ENCODE results near the gene B3GNT5.
A peak's percentile ranks its signal among the peaks of the same experiment; 100 is the strongest.

Gene B3GNT5

GRCh38 chr3:183212565-183212964 lies 40.5 kb upstream of the B3GNT5 start:
- no peak overlapping the region for H3K4me3 ChIP-seq

DNA sequence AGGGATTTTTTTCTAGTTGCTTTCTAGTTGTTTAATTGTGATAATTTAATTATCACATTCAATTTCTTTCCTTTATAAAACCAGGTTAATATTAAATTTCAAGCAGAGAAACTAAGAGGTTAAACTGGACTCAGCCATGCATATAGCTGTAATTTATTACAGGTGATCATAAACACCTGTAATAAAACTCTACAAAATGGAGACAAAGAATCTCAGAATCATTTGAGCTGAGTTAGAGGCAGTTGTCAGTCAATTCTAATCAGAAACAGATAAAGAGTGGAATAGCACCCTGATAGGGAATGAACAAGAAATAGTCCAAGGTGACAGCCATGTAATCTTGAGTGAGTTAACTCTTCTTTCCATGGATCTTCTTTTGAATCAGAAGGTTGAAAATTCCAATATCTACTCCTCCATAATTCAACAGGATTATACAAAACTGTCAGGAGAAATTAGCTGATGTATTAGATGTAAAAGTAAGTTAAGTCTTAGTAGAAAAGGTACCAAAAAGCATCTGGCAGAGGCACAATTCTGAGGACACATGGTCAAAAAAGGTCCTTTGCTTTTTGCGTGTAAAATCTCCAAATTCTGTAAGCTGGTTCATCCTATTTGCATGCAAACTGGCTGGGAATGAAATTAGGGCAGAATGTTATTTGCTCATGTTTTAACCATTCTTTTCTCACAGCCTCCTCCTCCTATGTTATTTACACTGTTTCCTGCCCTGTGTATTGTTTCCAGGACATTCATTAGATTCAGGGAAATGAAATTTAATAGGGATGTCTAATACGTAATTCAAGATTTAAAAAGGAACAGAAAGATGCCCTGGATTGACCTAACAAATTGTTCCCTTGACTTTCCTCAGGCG lies 39.4 kb upstream of the B3GNT5 start:
- peak overlapping the region; percentile 24 to 82 (median 64); a peak in 21 of 22 replicates for H3K4me2 ChIP-seq
- no peak overlapping the region; a peak in 1 of 20 replicates for H3K4me3 ChIP-seq
- peak overlapping the region in 7 of 11 experiments; percentile 43 to 94 (median 80); a peak in 11 of 22 replicates for H3K27ac ChIP-seq
- peak overlapping the region in 1 of 11 experiments; percentile 49; a peak in 3 of 22 replicates for H3K9ac ChIP-seq
- H4K20me1 ChIP-seq: no peaks in the 10 kb centered on the region
- H3K4me1 ChIP-seq: peaks cover 38 to 71% (median 57%) of the 10 kb centered on the region in 10 experiments
- H3K9me3 ChIP-seq (replicated peaks in 1 of 11): no peaks in the 10 kb centered on the region
- H3K27me3 ChIP-seq: no peaks in the 10 kb centered on the region
- H3K36me3 ChIP-seq: no peaks in the 10 kb centered on the region
- no peak for TF ChIP-seq Cebpa-rat (IDR thresholded peaks at IDR 0.05)

More at GRCh38 chr3:183212565-183212964, 40.5 kb upstream of the B3GNT5 start:
- Histone ChIP-seq H3K9me3 (replicated peaks in 1 of 11) (no peaks in the 10 kb centered on the region), H3K9ac (peak overlapping the region in 8 of 11 experiments; percentile 49 to 81 (median 62); a peak in 14 of 22 replicates), H3K27ac (peak overlapping the region; percentile 5 to 94 (median 80); a peak in 19 of 22 replicates), H3K36me3 (no peaks in the 10 kb centered on the region), H4K20me1 (no peaks in the 10 kb centered on the region), H3K4me2 (peak overlapping the region; percentile 41 to 91 (median 68); a peak in 21 of 22 replicates), H3K27me3 (no peaks in the 10 kb centered on the region), H3K4me1 (peaks cover 34 to 62% (median 54%) of the 10 kb centered on the region in 10 experiments)
- TF ChIP-seq Cebpa-rat (IDR thresholded peaks at IDR 0.05): no peak

DNA sequence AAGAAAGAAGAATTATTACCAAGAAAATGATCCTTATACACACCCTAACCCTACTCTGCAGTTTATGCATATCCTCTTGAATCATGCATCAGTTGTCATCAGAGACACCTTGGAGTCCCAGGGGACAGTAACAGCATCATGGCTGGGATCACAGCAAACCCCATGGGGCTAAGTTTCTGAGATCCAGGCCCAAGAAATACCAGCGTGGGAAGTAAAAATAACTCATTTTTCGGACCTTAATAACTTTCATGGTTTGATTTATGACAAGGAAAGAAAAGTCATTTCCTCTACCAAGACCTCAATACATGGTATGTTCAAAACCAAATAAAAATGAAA lies 38.8 kb upstream of the B3GNT5 start:
- Histone ChIP-seq H3K4me2 (peak overlapping the region; percentile 24 to 82 (median 64); a peak in 20 of 22 replicates), H3K9ac (no peak overlapping the region), H3K27ac (peak overlapping the region in 4 of 11 experiments; percentile 37 to 93 (median 68); a peak in 7 of 22 replicates), H3K9me3 (replicated peaks in 1 of 11) (no peaks in the 10 kb centered on the region), H3K27me3 (no peaks in the 10 kb centered on the region), H4K20me1 (no peaks in the 10 kb centered on the region), H3K36me3 (no peaks in the 10 kb centered on the region), H3K4me1 (peaks cover 42 to 73% (median 62%) of the 10 kb centered on the region in 10 experiments), H3K4me3 (no peak overlapping the region)
- no peak for TF ChIP-seq Cebpa-rat (IDR thresholded peaks at IDR 0.05)

DNA sequence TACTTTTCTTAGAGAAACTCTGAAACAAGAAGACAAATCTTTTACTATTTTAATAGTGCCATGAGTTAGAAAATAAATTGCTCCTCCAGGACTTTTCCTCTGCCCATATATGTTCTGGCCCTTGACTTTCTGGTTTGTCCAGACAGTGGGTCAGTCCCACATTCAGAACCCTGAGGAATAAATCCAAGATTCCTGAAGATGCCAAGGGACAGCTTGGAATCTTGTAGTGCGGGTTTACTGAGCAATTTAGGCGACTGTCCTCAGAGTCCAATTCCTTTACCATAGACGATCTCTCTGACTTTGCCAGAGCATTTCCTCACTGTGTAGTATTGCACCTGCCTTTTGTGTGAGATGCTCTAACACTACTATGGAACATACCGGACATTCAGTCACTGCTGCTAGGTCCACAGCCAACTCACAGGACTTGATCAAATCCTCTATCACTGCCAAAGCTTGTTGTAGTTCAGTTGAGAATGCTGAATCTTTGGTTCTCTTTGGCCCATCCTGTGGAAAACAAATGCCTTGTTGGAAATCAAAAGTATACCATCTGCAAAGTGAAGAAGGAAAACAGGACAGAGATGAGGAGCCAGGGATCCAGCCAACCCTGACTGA lies 37.4 kb upstream of the B3GNT5 start:
- no peak overlapping the region; a peak in 1 of 22 replicates for H3K4me2 ChIP-seq
- no peak overlapping the region for H3K9ac ChIP-seq
- H3K9me3 ChIP-seq (replicated peaks in 1 of 11): no peaks in the 10 kb centered on the region
- H3K4me1 ChIP-seq: peaks cover 39 to 61% (median 51%) of the 10 kb centered on the region in 10 experiments
- no peak overlapping the region for H3K4me3 ChIP-seq
- TF ChIP-seq Cebpa-rat (IDR thresholded peaks at IDR 0.05): no peak
- no peak overlapping the region for H3K27ac ChIP-seq
- H3K36me3 ChIP-seq: no peaks in the 10 kb centered on the region
- H3K27me3 ChIP-seq: no peaks in the 10 kb centered on the region
- H4K20me1 ChIP-seq: no peaks in the 10 kb centered on the region

GRCh38 chr3:183217548-183218332 lies 35.3 kb upstream of the B3GNT5 start:
- Histone ChIP-seq H3K9ac (no peak overlapping the region), H3K27ac (no peak overlapping the region), H3K4me1 (peaks cover 23 to 41% (median 34%) of the 10 kb centered on the region in 10 experiments), H3K9me3 (replicated peaks in 1 of 11) (no peaks in the 10 kb centered on the region), H3K4me2 (peak overlapping the region in 4 of 11 experiments; percentile 51 to 69 (median 56); a peak in 7 of 22 replicates), H3K4me3 (no peak overlapping the region), H4K20me1 (no peaks in the 10 kb centered on the region), H3K27me3 (no peaks in the 10 kb centered on the region), H3K36me3 (no peaks in the 10 kb centered on the region)
- no peak for TF ChIP-seq Cebpa-rat (IDR thresholded peaks at IDR 0.05)

GRCh38 chr3:183218826-183219225 lies 34.2 kb upstream of the B3GNT5 start:
- H3K27me3 ChIP-seq: no peaks in the 10 kb centered on the region
- H3K27ac ChIP-seq: peak overlapping the region in 3 of 11 experiments; percentile 15 to 44 (median 34); a peak in 6 of 22 replicates
- TF ChIP-seq Cebpa-rat (IDR thresholded peaks at IDR 0.05): no peak
- H3K4me2 ChIP-seq: peak overlapping the region in 7 of 11 experiments; percentile 5 to 69 (median 54); a peak in 11 of 22 replicates
- no peak overlapping the region for H3K4me3 ChIP-seq
- no peaks in the 10 kb centered on the region for H4K20me1 ChIP-seq
- no peak overlapping the region for H3K9ac ChIP-seq
- peaks cover 15 to 31% (median 25%) of the 10 kb centered on the region in 10 experiments for H3K4me1 ChIP-seq
- no peaks in the 10 kb centered on the region for H3K36me3 ChIP-seq
- no peaks in the 10 kb centered on the region for H3K9me3 ChIP-seq (replicated peaks in 1 of 11)

DNA sequence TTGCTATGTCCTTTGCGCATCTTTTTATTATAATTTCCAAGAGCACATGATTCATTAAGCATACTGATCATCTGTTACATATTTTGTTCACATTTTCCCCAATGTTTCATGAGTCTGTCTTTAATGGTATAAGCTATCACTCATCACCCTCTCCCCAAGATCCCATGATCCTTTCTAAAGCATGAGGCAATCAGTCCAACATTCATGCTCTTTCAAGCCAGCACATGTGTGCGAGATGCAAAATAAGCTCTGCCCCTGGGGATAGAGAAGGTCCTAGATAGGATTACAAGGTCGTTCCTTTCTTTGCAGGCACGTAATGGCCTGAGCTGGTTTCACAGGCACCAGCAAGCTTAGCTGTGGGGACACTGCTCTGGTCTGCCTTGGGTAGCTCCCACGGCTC lies 32.2 kb upstream of the B3GNT5 start:
- Histone ChIP-seq H3K27me3 (no peaks in the 10 kb centered on the region), H3K36me3 (no peaks in the 10 kb centered on the region), H4K20me1 (no peaks in the 10 kb centered on the region), H3K27ac (no peak overlapping the region), H3K4me3 (no peak overlapping the region), H3K9me3 (replicated peaks in 1 of 11) (no peaks in the 10 kb centered on the region), H3K4me1 (peaks cover 0 to 23% (median 16%) of the 10 kb centered on the region in 10 experiments; a peak in 14 of 20 replicates), H3K9ac (no peak overlapping the region), H3K4me2 (no peak overlapping the region)
- TF ChIP-seq Cebpa-rat (IDR thresholded peaks at IDR 0.05): no peak

- Histone ChIP-seq H3K9me3 (replicated peaks in 1 of 11) (no peaks in the 10 kb centered on the region), H3K27me3 (no peaks in the 10 kb centered on the region), H3K36me3 (no peaks in the 10 kb centered on the region), H3K4me3 (no peak overlapping the region), H3K4me1 (peaks cover 0 to 23% (median 16%) of the 10 kb centered on the region in 10 experiments; a peak in 14 of 20 replicates), H3K4me2 (no peak overlapping the region), H3K27ac (no peak overlapping the region), H3K9ac (no peak overlapping the region), H4K20me1 (no peaks in the 10 kb centered on the region)
- no peak for TF ChIP-seq Cebpa-rat (IDR thresholded peaks at IDR 0.05)
Observed at GRCh38 chr3:183222631-183223235, 30.3 kb upstream of the B3GNT5 start.

Data from BLaER1 treated with 17β-estradiol and CSF1 and Interleukin-3, amounts not matched to agents 10 nM and 100 nM (cell line).